GM18858 (cell line): ENCODE results near the gene OTUD7B.

Experiments used
- ATAC-seq: cut with Tn5 transposase; IDR thresholded peaks from one replicate; pipeline ENCODE4 v1.9.1; 2021; ENCODE audit not compliant: unreplicated experiment

The OTUD7B gene

GRCh38 chr1:150003801-150004200, 6.7 kb downstream of the OTUD7B start:
- no peak for ATAC-seq

GRCh38 chr1:150002217-150002616, 8.3 kb downstream of the OTUD7B start:
- ATAC-seq: no peak

- ATAC-seq: no peak
Observed at GRCh38 chr1:150001415-150001814, 9.1 kb downstream of the OTUD7B start.

- peak; percentile 69 for ATAC-seq
Observed at GRCh38 chr1:149997585-149998262, 12.8 kb downstream of the OTUD7B start.

- ATAC-seq: no peak
Observed at GRCh38 chr1:149995927-149996326, 14.6 kb downstream of the OTUD7B start.

GRCh38 chr1:149993764-149994163, 16.8 kb downstream of the OTUD7B start:
- ATAC-seq: no peak

GRCh38 chr1:149993181-149993580, 17.3 kb downstream of the OTUD7B start:
- no peak for ATAC-seq

GRCh38 chr1:149987297-149987595, 23.3 kb downstream of the OTUD7B start:
- ATAC-seq: no peak

- no peak for ATAC-seq
Observed at GRCh38 chr1:149986486-149987296, 23.8 kb downstream of the OTUD7B start.

- ATAC-seq: no peak
Observed at GRCh38 chr1:149979972-149980540, 30.5 kb downstream of the OTUD7B start.

- ATAC-seq: no peak
Observed at GRCh38 chr1:149979245-149979971, 31.1 kb downstream of the OTUD7B start.

- ATAC-seq: no peak
Observed at GRCh38 chr1:149978547-149979023, 31.9 kb downstream of the OTUD7B start.

GRCh38 chr1:149977345-149977744, 33.2 kb downstream of the OTUD7B start:
- ATAC-seq: no peak

- ATAC-seq: no peak
Observed at GRCh38 chr1:149972547-149972946, 38.0 kb downstream of the OTUD7B start.

GRCh38 chr1:149967646-149968045, 42.9 kb downstream of the OTUD7B start:
- ATAC-seq: no peak

- ATAC-seq: no peak
Observed at GRCh38 chr1:149967041-149967440, 43.5 kb downstream of the OTUD7B start.

- ATAC-seq: no peak
Observed at GRCh38 chr1:149966405-149966804, 44.1 kb downstream of the OTUD7B start.

- ATAC-seq: no peak
Observed at GRCh38 chr1:149965440-149965839, 45.1 kb downstream of the OTUD7B start.

GRCh38 chr1:149963358-149963757, 47.2 kb downstream of the OTUD7B start:
- ATAC-seq: no peak

- ATAC-seq: no peak
Observed at GRCh38 chr1:149962736-149963135, 47.8 kb downstream of the OTUD7B start.

- no peak for ATAC-seq
Observed at GRCh38 chr1:149962039-149962647, 48.4 kb downstream of the OTUD7B start.
